Lower lobe of right lung (tissue), 2 donors: ENCODE measurements around the gene FAM118A. TPM values are rescaled to one million over a fixed set of nuclear protein-coding genes. Genes with fewer than 3 reads are reported as not detected.

Experiments
- ATAC-seq, 2 donors: fragments of 200-7000 bp; cut with Tn5 transposase; one replicate each; pipeline ENCODE4 v1.9.1; 2020 to 2022; ENCODE audit warnings: mild to moderate bottlenecking in 2 of 2, moderate library complexity in 2 of 2
- DNase-seq: peaks from one replicate; pipeline ENCODE4 v3.0.0-alpha.2; 2020
- H3K27ac ChIP-seq: fragments of 200-600 bp; one replicate; pipeline ENCODE4 v1.8.0; 2022
- H3K27me3 ChIP-seq: fragments of 200-600 bp; one replicate; pipeline ENCODE4 v1.8.0; 2022; ENCODE audit warnings: low read depth
- H3K36me3 ChIP-seq: fragments of 200-600 bp; one replicate; pipeline ENCODE4 v1.8.0; 2022; ENCODE audit warnings: mild to moderate bottlenecking
- H3K4me1 ChIP-seq: fragments of 200-600 bp; one replicate; pipeline ENCODE4 v1.8.0; 2022
- H3K4me3 ChIP-seq: fragments of 200-600 bp; one replicate; pipeline ENCODE4 v1.8.0; 2022; ENCODE audit warnings: mild to moderate bottlenecking
- H3K9me3 ChIP-seq: fragments of 200-600 bp; one replicate; pipeline ENCODE4 v1.8.0; 2022
- CTCF ChIP-seq: fragments of 200-600 bp; IDR thresholded peaks from one replicate; pipeline ENCODE4 v1.8.0; 2022; ENCODE audit warnings: antibody characterized with exemption, mild to moderate bottlenecking
- intact Hi-C: fragments of 100-400 bp; cut with DNase I; formaldehyde crosslinking; loops from one replicate; pipeline ENCODE4 v1.11.0; 2022
- total RNA-seq: library from RNA; stranded (reverse); fragmentation: NEBNext Ultra II Directional; extraction: Animal tissue kit (Norgen Biotek cat#: 25700); gene quantifications from one replicate; pipeline ENCODE4 v1.2.1, GENCODE V29; 2021
- donor health status: DM: no; HTN: yes; CAD: no; lungs with severe emphysema.

FAM118A gene
- total RNA-seq, 1 donor from 2014 or later: 19.8 TPM

GRCh38 chr22:45376009-45376408 is 66.3 kb downstream of the FAM118A start:
- Histone ChIP-seq H3K27ac (no peak overlapping the region), H3K4me3 (no peak overlapping the region), H3K4me1 (no peaks in the 10 kb centered on the region), H3K36me3 (no peaks in the 10 kb centered on the region), H3K9me3 (no peaks in the 10 kb centered on the region), H3K27me3 (no peaks in the 10 kb centered on the region)
- no peak for ATAC-seq
- no peak for DNase-seq
- no peak for TF ChIP-seq CTCF
- intact Hi-C loops: no loop called here

GRCh38 chr22:45376703-45377102 is 67.0 kb downstream of the FAM118A start:
- H3K36me3 ChIP-seq: no peaks in the 10 kb centered on the region
- H3K27ac ChIP-seq: no peak overlapping the region
- H3K9me3 ChIP-seq: no peaks in the 10 kb centered on the region
- intact Hi-C loops: no loop called here
- no peaks in the 10 kb centered on the region for H3K27me3 ChIP-seq
- H3K4me1 ChIP-seq: no peaks in the 10 kb centered on the region
- no peak for TF ChIP-seq CTCF
- ATAC-seq (peak in 1 of 2 donors; percentile 46), DNase-seq (no peak)
- no peak overlapping the region for H3K4me3 ChIP-seq

- intact Hi-C loops: no loop called here
- Histone ChIP-seq H3K36me3 (no peaks in the 10 kb centered on the region), H3K4me3 (no peak overlapping the region), H3K27me3 (no peaks in the 10 kb centered on the region), H3K27ac (no peak overlapping the region), H3K9me3 (no peaks in the 10 kb centered on the region), H3K4me1 (no peaks in the 10 kb centered on the region)
- no peak for DNase-seq
- ATAC-seq: no peak
- no peak for TF ChIP-seq CTCF
Observed at GRCh38 chr22:45381348-45381747, 71.6 kb downstream of the FAM118A start.

GRCh38 chr22:45389546-45389945 is 79.8 kb downstream of the FAM118A start:
- no peak overlapping the region for H3K27ac ChIP-seq
- DNase-seq (no peak), ATAC-seq (no peak)
- TF ChIP-seq CTCF: no peak
- no peaks in the 10 kb centered on the region for H3K9me3 ChIP-seq
- no peak overlapping the region for H3K4me3 ChIP-seq
- H3K4me1 ChIP-seq: no peaks in the 10 kb centered on the region
- H3K36me3 ChIP-seq: no peaks in the 10 kb centered on the region
- intact Hi-C loops: no loop called here
- no peaks in the 10 kb centered on the region for H3K27me3 ChIP-seq

Other genes with a start within 250 kb of the FAM118A start
- 49.5 TPM for gene NUP50, start 146.0 kb upstream of the FAM118A start, total RNA-seq
- 89.2 TPM for gene KIAA0930, start 69.0 kb upstream of the FAM118A start, total RNA-seq
- gene UPK3A, start 25.0 kb upstream of the FAM118A start, total RNA-seq: not detected
- not detected for gene SMC1B, start 103.7 kb downstream of the FAM118A start, total RNA-seq
- 2.6 TPM for gene RIBC2, start 103.8 kb downstream of the FAM118A start, total RNA-seq
- gene FBLN1, start 192.9 kb downstream of the FAM118A start, total RNA-seq: 307 TPM